Activated T-helper 2 cell treated with anti-CD3 and anti-CD28 coated beads, Interferon-gamma antibody, Interleukin-2, Interleukin-4, amounts not matched to agents 10 μg/mL and 5 μg/mL and 100 μg/mL, durations not matched to agents 14 hours and 24 hours and 36 hours (primary cell): ENCODE results near the gene PODN. TPM values are rescaled to one million over a fixed set of nuclear protein-coding genes. Genes with fewer than 3 reads are reported as not detected.

Experiments used
- DNase-seq: peaks from one replicate; pipeline ENCODE4 v3.0.0; 2021; ENCODE audit warnings: low spot score
- H3K27ac Mint-ChIP-seq: one replicate; pipeline ENCODE4 v1.8.0; 2021; ENCODE audit warnings: mixed read lengths
- H3K27me3 Mint-ChIP-seq: one replicate; pipeline ENCODE4 v1.8.0; 2021; ENCODE audit warnings: low read depth, mixed read lengths
- H3K36me3 Mint-ChIP-seq: one replicate; pipeline ENCODE4 v1.8.0; 2021; ENCODE audit warnings: low read depth, mixed read lengths
- H3K4me1 Mint-ChIP-seq: one replicate; pipeline ENCODE4 v1.8.0; 2021; ENCODE audit warnings: low read depth, mixed read lengths
- H3K4me3 Mint-ChIP-seq: one replicate; pipeline ENCODE4 v1.8.0; 2021; ENCODE audit warnings: low read depth, mild to moderate bottlenecking, moderate library complexity, mixed read lengths
- H3K9me3 Mint-ChIP-seq: one replicate; pipeline ENCODE4 v1.8.0; 2021; ENCODE audit warnings: mixed read lengths
- intact Hi-C: fragments of 100-400 bp; cut with micrococcal nuclease; formaldehyde crosslinking; loops from one replicate; pipeline ENCODE4 v1.15.1; 2023
- total RNA-seq: library from RNA; stranded (reverse); gene quantifications from 2 replicates; pipeline ENCODE4 v1.2.3, GENCODE V29; 2022

Gene PODN
- total RNA-seq, 1 donor from 2014 or later = not detected

DNA sequence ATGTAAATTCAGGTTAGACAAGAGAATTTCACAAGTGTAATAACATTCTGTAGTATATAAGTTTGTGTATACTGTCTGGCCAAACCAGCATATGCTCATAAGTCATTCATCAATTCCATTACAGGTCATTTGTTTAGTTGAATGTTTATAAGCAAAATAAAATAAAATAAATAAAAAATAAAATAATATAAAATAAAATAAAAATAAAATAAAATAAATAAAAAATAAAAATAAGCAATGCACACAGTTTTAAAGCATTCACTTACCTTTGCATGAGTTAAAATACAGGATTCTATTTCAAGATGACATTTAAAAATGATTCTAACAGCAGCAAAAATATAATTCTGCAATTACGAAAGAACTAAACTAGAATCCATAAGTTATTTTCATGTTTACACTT is 9.9 kb downstream of the PODN start:
- no peaks in the 10 kb centered on the region for H3K4me1 Mint-ChIP-seq
- H3K9me3 Mint-ChIP-seq = no peaks in the 10 kb centered on the region
- no peaks in the 10 kb centered on the region for H3K27me3 Mint-ChIP-seq
- no peaks in the 10 kb centered on the region for H3K36me3 Mint-ChIP-seq
- intact Hi-C loops = no loop called here
- no peak overlapping the region for H3K27ac Mint-ChIP-seq
- DNase-seq = no peak
- no peak overlapping the region for H3K4me3 Mint-ChIP-seq

GRCh38 chr1:53073287-53073686 is 11.3 kb downstream of the PODN start:
- intact Hi-C loops = no loop called here
- Mint-ChIP-seq H3K9me3 (no peaks in the 10 kb centered on the region), H3K27ac (no peak overlapping the region), H3K27me3 (no peaks in the 10 kb centered on the region), H3K4me3 (no peak overlapping the region), H3K4me1 (no peaks in the 10 kb centered on the region), H3K36me3 (no peaks in the 10 kb centered on the region)
- no peak for DNase-seq

DNA sequence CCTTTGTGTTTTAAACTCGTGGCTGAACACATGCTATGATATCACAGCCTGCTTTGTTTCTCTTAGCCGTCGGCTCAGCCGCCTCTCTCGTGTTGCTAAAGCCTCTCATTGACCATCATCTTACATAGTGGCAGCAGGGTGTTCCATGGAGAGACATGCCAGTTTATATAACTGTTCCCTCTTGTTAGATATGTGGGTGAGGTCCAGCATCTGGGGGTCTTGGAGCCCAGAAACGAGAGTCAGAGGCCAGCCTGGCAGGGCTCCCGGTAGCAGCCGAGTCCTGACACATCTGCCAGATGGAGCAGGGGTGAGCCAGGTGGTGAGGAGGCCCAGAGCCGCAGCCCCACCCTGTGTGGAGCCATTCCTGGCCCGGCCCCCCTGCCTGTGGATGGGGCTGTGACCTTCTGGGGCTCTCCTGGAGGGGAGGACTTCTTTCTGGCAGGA is 11.9 kb downstream of the PODN start:
- no peaks in the 10 kb centered on the region for H3K27me3 Mint-ChIP-seq
- H3K27ac Mint-ChIP-seq = no peak overlapping the region
- H3K4me3 Mint-ChIP-seq = no peak overlapping the region
- DNase-seq = no peak
- H3K36me3 Mint-ChIP-seq = no peaks in the 10 kb centered on the region
- intact Hi-C loops = no loop called here
- H3K9me3 Mint-ChIP-seq = no peaks in the 10 kb centered on the region
- no peaks in the 10 kb centered on the region for H3K4me1 Mint-ChIP-seq

DNA sequence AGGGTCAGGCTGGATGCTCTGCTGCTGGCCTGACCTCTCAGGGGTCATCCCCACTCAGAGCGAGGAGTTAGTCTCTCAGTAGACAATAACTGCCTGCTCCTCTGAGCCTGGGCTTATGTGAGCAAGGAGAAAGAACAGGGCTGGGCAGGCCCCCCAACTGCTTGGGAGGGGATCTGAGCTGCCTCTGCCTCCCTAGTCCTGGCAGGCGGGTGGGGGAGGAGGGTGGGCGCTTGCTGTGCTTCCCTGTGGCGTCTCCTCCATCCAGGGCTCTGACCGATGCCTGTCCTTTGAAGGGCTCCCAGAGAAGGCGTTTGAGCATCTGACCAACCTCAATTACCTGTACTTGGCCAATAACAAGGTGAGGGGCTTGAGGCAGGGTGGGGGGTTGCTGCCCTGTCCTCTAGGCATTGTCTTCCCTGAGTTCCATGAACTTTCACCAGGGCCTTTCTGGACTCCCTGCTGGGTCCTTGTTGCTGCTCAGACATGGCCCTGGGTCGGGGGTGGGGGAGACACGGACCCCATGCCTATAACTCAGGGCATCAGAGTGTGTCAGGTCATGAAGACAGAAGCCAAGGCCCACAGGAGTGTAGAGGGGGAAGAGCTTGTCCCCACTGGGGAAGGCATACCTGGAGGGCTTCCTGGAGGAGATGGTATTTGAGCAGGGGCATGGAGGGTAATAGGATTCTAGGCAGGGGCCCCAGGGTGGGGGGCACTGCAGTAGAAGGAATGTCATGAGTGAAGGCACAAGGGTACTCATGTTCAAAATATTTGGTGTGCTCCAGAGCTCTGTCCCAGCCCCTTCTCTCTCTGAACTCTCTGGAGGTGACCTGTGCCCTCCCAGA is 12.5 kb downstream of the PODN start:
- Mint-ChIP-seq H3K4me1 (no peaks in the 10 kb centered on the region), H3K36me3 (no peaks in the 10 kb centered on the region), H3K4me3 (no peak overlapping the region), H3K9me3 (no peaks in the 10 kb centered on the region), H3K27ac (no peak overlapping the region), H3K27me3 (no peaks in the 10 kb centered on the region)
- intact Hi-C loops = no loop called here
- DNase-seq = no peak

DNA sequence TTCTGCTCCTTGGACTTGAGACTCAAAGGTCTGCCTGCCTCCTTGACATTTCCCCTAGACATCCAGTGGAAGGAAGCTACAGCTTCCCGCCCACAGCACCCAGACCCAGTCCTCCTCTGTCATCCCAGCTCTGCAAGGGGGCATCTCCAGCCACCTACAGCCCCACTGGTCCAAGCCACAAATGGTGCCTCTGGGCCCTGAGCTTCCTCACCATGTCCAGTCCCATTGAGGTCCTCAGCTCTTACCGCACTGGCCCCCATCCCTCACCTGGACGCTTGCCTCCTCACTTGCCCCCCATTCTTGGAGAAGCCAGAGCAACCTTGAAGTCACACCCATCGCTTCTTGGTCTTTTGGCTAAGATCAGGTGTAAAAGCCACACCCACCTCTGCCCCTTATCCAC is 13.2 kb downstream of the PODN start:
- Mint-ChIP-seq H3K9me3 (no peaks in the 10 kb centered on the region), H3K27ac (no peak overlapping the region), H3K4me3 (no peak overlapping the region), H3K4me1 (no peaks in the 10 kb centered on the region), H3K36me3 (no peaks in the 10 kb centered on the region), H3K27me3 (no peaks in the 10 kb centered on the region)
- no peak for DNase-seq
- intact Hi-C loops = no loop called here

DNA sequence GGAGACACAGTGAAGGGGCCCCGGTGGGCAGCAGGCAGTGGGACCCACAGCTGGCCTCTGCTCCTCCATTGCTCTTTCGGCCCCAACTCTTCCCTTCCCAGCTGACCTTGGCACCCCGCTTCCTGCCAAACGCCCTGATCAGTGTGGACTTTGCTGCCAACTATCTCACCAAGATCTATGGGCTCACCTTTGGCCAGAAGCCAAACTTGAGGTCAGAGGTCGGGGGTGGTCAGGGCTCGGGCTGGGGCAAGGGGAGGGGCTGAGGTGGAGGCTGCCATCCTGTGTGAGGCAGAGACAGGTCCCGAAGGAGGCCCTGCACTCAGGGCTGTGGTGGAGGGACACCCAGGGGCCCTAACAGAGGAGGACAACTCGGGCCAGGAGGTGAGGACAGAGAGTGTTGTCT is 13.7 kb downstream of the PODN start:
- intact Hi-C loops = no loop called here
- H3K4me3 Mint-ChIP-seq = no peak overlapping the region
- H3K27me3 Mint-ChIP-seq = no peaks in the 10 kb centered on the region
- no peaks in the 10 kb centered on the region for H3K9me3 Mint-ChIP-seq
- DNase-seq = no peak
- H3K27ac Mint-ChIP-seq = no peak overlapping the region
- no peaks in the 10 kb centered on the region for H3K36me3 Mint-ChIP-seq
- H3K4me1 Mint-ChIP-seq = no peaks in the 10 kb centered on the region

- Mint-ChIP-seq H3K27ac (no peak overlapping the region), H3K36me3 (no peaks in the 10 kb centered on the region), H3K9me3 (no peaks in the 10 kb centered on the region), H3K4me3 (no peak overlapping the region), H3K4me1 (no peaks in the 10 kb centered on the region), H3K27me3 (no peaks in the 10 kb centered on the region)
- intact Hi-C loops = no loop called here
- DNase-seq = no peak
These were observed 14.2 kb downstream of the PODN start for GRCh38 chr1:53076165-53076564.

GRCh38 chr1:53076721-53077598 is 14.9 kb downstream of the PODN start:
- Mint-ChIP-seq H3K4me1 (no peaks in the 10 kb centered on the region), H3K27me3 (no peaks in the 10 kb centered on the region), H3K36me3 (no peaks in the 10 kb centered on the region), H3K9me3 (no peaks in the 10 kb centered on the region), H3K4me3 (no peak overlapping the region), H3K27ac (no peak overlapping the region)
- DNase-seq = no peak
- intact Hi-C loops = no loop called here

GRCh38 chr1:53077599-53077965 is 15.6 kb downstream of the PODN start:
- Mint-ChIP-seq H3K27me3 (no peaks in the 10 kb centered on the region), H3K4me3 (no peak overlapping the region), H3K36me3 (no peaks in the 10 kb centered on the region), H3K9me3 (no peaks in the 10 kb centered on the region), H3K4me1 (no peaks in the 10 kb centered on the region), H3K27ac (no peak overlapping the region)
- DNase-seq = no peak
- intact Hi-C loops = no loop called here

GRCh38 chr1:53078333-53079101 is 16.5 kb downstream of the PODN start:
- intact Hi-C loops = no loop called here

DNA sequence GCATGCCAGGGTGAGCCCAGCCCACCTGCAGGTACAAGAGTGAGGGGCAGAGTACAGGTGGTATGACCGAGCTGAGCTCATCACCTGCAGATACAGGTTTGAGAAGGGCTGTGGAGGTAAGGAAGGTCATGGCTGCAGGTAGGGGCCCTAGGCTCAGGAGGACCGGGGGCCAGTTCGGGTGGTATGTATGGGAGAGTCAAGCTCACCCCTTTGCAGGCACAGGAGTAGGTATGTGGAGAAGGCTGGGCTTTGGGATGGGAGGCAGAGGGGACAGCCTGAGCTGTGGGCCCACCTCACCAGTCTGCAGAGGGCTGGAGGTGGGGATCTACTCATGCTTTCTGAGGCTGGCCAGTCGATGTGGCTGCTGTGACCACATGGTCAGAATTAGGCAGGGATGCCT is 17.2 kb downstream of the PODN start:
- H3K36me3 Mint-ChIP-seq = no peaks in the 10 kb centered on the region
- intact Hi-C loops = no loop called here
- no peak overlapping the region for H3K4me3 Mint-ChIP-seq
- no peaks in the 10 kb centered on the region for H3K27me3 Mint-ChIP-seq
- H3K4me1 Mint-ChIP-seq = no peaks in the 10 kb centered on the region
- no peaks in the 10 kb centered on the region for H3K9me3 Mint-ChIP-seq
- no peak for DNase-seq
- no peak overlapping the region for H3K27ac Mint-ChIP-seq

More at GRCh38 chr1:53078333-53079101, 16.5 kb downstream of the PODN start:
- no peaks in the 10 kb centered on the region for H3K36me3 Mint-ChIP-seq
- no peak for DNase-seq
- no peaks in the 10 kb centered on the region for H3K4me1 Mint-ChIP-seq
- no peaks in the 10 kb centered on the region for H3K27me3 Mint-ChIP-seq
- H3K9me3 Mint-ChIP-seq = no peaks in the 10 kb centered on the region
- no peak overlapping the region for H3K27ac Mint-ChIP-seq
- H3K4me3 Mint-ChIP-seq = no peak overlapping the region

DNA sequence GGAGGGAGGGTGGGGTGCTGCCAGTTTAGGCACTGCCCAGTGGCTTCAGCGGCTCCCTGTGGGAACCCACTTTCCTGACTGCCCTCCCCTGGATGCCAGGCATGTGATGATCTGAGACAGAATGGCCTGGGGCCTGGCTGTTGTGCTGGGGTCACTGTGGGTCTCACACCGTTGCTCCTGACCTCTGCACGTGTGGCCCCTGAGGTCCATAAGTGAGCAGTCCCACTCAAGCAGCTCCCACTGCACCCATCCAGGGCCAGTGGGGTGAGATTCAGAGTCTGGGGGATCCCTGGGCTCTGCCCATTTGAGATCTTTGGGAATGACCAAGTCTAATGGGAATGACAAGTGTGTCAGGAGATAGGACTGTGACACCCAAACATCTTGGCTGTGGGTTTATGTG is 18.0 kb downstream of the PODN start:
- Mint-ChIP-seq H3K4me3 (no peak overlapping the region), H3K27me3 (no peaks in the 10 kb centered on the region), H3K4me1 (no peaks in the 10 kb centered on the region), H3K36me3 (no peaks in the 10 kb centered on the region), H3K9me3 (no peaks in the 10 kb centered on the region), H3K27ac (no peak overlapping the region)
- intact Hi-C loops = no loop called here
- no peak for DNase-seq
